GM23248 (cell line): ENCODE data around the gene C3orf62. TPM values are rescaled to one million over a fixed set of nuclear protein-coding genes. Genes with fewer than 3 reads are reported as not detected.
"Not testable (repeated sequence)": the region's sequence is repeated elsewhere in the genome, so short reads cannot be mapped to it uniquely, and the experiment has no call there.

Source experiments
- DNase-seq: peaks from one replicate; pipeline ENCODE4 v3.0.0-alpha.2; 2015
- H2AFZ ChIP-seq: fragments of 200-600 bp; sonication (generic); 2 replicates; pipeline ENCODE4 v1.6.1; 2016; ENCODE audit warnings: antibody characterized with exemption
- H3F3A ChIP-seq: fragments of 200-600 bp; sonication (generic); 2 replicates; pipeline ENCODE4 v1.6.1; 2016; ENCODE audit warnings: mild to moderate bottlenecking, antibody characterized with exemption, mixed run types; ENCODE audit not compliant: insufficient read depth
- H3K27ac ChIP-seq: fragments of 200-600 bp; sonication (generic); 2 replicates; pipeline ENCODE4 v1.5.1; 2016; ENCODE audit warnings: mild to moderate bottlenecking
- H3K27me3 ChIP-seq: fragments of 200-600 bp; sonication (generic); replicated peaks from 2 replicates; pipeline ENCODE4 v1.6.1; 2016; ENCODE audit warnings: mild to moderate bottlenecking; ENCODE audit not compliant: insufficient read depth
- H3K36me3 ChIP-seq: fragments of 200-600 bp; sonication (generic); 2 replicates; pipeline ENCODE4 v1.6.1; 2016; ENCODE audit warnings: low read depth, mild to moderate bottlenecking
- H3K4me1 ChIP-seq: fragments of 200-600 bp; sonication (generic); 2 replicates; pipeline ENCODE4 v1.6.1; 2016; ENCODE audit warnings: mild to moderate bottlenecking; ENCODE audit not compliant: insufficient read depth
- H3K4me2 ChIP-seq: fragments of 200-600 bp; sonication (generic); one replicate; pipeline ENCODE4 v1.6.1; 2016; ENCODE audit warnings: mild to moderate bottlenecking; ENCODE audit not compliant: unreplicated experiment
- H3K4me3 ChIP-seq: fragments of 200-600 bp; sonication (generic); 2 replicates; pipeline ENCODE4 v1.5.1; 2016; ENCODE audit warnings: mild to moderate bottlenecking
- H3K79me2 ChIP-seq: fragments of 200-600 bp; sonication (generic); 2 replicates; pipeline ENCODE4 v1.6.1; 2016; ENCODE audit warnings: mild to moderate bottlenecking; ENCODE audit not compliant: insufficient read depth
- H3K9ac ChIP-seq: fragments of 200-600 bp; sonication (generic); 2 replicates; pipeline ENCODE4 v1.6.1; 2016; ENCODE audit warnings: mild to moderate bottlenecking
- H3K9me2 ChIP-seq: fragments of 200-600 bp; sonication (generic); 2 replicates; pipeline ENCODE4 v1.6.1; 2016; ENCODE audit warnings: mixed run types, mild to moderate bottlenecking, moderate library complexity; ENCODE audit not compliant: insufficient read depth
- H3K9me3 ChIP-seq: fragments of 200-600 bp; sonication (generic); one replicate; pipeline ENCODE4 v1.6.1; 2017; ENCODE audit warnings: low read depth
- H4K20me1 ChIP-seq: fragments of 200-600 bp; sonication (generic); 2 replicates; pipeline ENCODE4 v1.6.0; 2016; ENCODE audit not compliant: insufficient read depth
- EZH2 ChIP-seq: fragments of 200-600 bp; sonication (generic); IDR thresholded peaks from 2 replicates; pipeline ENCODE4 v1.6.1; 2018; ENCODE audit warnings: antibody characterized with exemption, mild to moderate bottlenecking; ENCODE audit not compliant: insufficient read depth, poor library complexity, severe bottlenecking
- EZH2phosphoT487 ChIP-seq: fragments of 200-600 bp; sonication (generic); IDR thresholded peaks from 2 replicates; pipeline ENCODE4 v1.6.1; 2018; ENCODE audit warnings: antibody characterized with exemption, moderate library complexity, mild to moderate bottlenecking, low read depth; ENCODE audit not compliant: insufficient read depth
- WGBS, 2 experiments: methylation state at CpG; one replicate each; pipeline ENCODE4 v1.1.6; 2015 to 2017; ENCODE audit warnings: low lambda C conversion rate in 2 of 2, low coverage in 1 of 2; ENCODE audit errors: missing lambda C conversion rate in 2 of 2; 5-methylcytosine and 5-hydroxymethylcytosine counted together
- in situ Hi-C: fragments of 300-500 bp; cut with MboI; formaldehyde crosslinking; loops from 2 replicates; pipeline ENCODE4 v1.15.0; 2020
- polyA plus RNA-seq: library from polyadenylated mRNA; unstranded; fragments of >200 nt; fragmentation: Nextera tagmentation; extraction: Ambion mirVana; gene quantifications from 2 replicates; pipeline ENCODE4 v1.2.1, GENCODE V29; 2016
- total RNA-seq: library from RNA; depleted of rRNA; stranded (reverse); fragments of >200 nt; shearing (Covaris generic); gene quantifications from 2 replicates; pipeline ENCODE4 v1.2.3, GENCODE V29; 2014

C3orf62 gene
- total and polyA plus RNA-seq, 2 experiments from 2014 or later = 1.5 to 2.9 TPM

GRCh38 chr3:49237344-49237743 is 39.7 kb downstream of the C3orf62 start:
- no peak overlapping the region for H3K4me2 ChIP-seq
- in situ Hi-C loops = no loop called here
- H2AFZ ChIP-seq = no peak overlapping the region
- H3K9ac ChIP-seq = no peak overlapping the region
- H3K27ac ChIP-seq = no peak overlapping the region
- TF ChIP-seq EZH2phosphoT487 (no peak), EZH2 (no peak)
- no peaks in the 10 kb centered on the region for H3K9me3 ChIP-seq
- H3K79me2 ChIP-seq = no peaks in the 10 kb centered on the region
- no peaks in the 10 kb centered on the region for H3K9me2 ChIP-seq
- no peaks in the 10 kb centered on the region for H4K20me1 ChIP-seq
- H3K36me3 ChIP-seq = no peaks in the 10 kb centered on the region
- no peak overlapping the region for H3K4me3 ChIP-seq
- H3K27me3 ChIP-seq = no peaks in the 10 kb centered on the region
- H3F3A ChIP-seq = no peaks in the 10 kb centered on the region
- 84 to 86% methylated on average over 3 of the region's 3 CpGs for whole genome bisulfite sequencing, 2 experiments
- DNase-seq = no peak
- H3K4me1 ChIP-seq = no peaks in the 10 kb centered on the region

DNA sequence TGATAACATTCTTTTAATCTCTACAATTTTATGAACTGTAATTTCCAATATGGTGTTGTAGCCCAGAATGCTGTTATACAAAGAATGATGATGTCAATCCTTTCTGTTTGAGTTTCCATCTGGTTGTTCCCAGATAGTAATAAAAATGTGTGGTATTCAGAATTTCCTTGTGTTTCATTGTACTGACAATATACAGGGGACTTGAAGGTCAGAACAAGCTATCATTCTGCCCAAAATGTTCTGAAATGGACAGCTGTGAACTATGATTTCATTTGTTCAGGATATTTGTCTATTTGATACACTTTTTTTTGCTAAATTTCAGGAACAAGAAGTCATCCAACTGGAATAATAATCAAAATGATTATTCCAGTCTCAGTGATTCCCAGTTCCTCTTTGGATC is 40.8 kb downstream of the C3orf62 start:
- Histone ChIP-seq H3K36me3 (no peaks in the 10 kb centered on the region), H3K27me3 (no peaks in the 10 kb centered on the region), H3K79me2 (no peaks in the 10 kb centered on the region), H3K9ac (no peak overlapping the region), H3F3A (no peaks in the 10 kb centered on the region), H3K4me1 (no peaks in the 10 kb centered on the region), H4K20me1 (no peaks in the 10 kb centered on the region), H3K4me3 (no peak overlapping the region), H3K9me2 (no peaks in the 10 kb centered on the region), H3K4me2 (no peak overlapping the region), H3K9me3 (no peaks in the 10 kb centered on the region), H3K27ac (no peak overlapping the region), H2AFZ (no peak overlapping the region)
- in situ Hi-C loops = no loop called here
- no peak for TF ChIP-seq EZH2
- no peak for TF ChIP-seq EZH2phosphoT487
- no peak for DNase-seq

DNA sequence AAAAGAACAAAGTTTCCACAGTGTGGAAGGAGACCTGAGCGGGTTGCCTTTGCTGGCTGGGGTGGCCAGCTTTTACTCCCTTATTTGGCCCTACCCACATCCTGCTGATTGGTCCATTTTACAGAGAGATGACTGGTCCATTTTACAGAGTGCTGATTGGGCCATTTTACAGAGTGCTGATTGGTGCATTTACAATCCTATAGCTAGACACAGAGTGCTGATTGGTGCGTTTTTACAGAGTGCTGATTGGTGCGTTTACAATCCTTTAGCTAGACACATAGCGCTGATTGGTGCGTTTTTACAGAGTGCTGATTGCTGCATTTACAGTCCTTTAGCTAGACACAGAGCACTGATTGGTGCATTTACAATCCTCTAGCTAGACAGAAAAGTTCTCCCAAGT is 48.2 kb downstream of the C3orf62 start:
- H3K4me3 ChIP-seq, H3K9me2 ChIP-seq, H3F3A ChIP-seq, H3K9ac ChIP-seq, DNase-seq, H3K9me3 ChIP-seq, H2AFZ ChIP-seq, in situ Hi-C loops, H3K79me2 ChIP-seq, H3K4me2 ChIP-seq, H3K27ac ChIP-seq, H3K36me3 ChIP-seq, H3K4me1 ChIP-seq, H4K20me1 ChIP-seq, H3K27me3 ChIP-seq: not testable (repeated sequence)
- 81 to 89% methylated on average over 5 of the region's 5 CpGs for WGBS, 2 experiments

DNA sequence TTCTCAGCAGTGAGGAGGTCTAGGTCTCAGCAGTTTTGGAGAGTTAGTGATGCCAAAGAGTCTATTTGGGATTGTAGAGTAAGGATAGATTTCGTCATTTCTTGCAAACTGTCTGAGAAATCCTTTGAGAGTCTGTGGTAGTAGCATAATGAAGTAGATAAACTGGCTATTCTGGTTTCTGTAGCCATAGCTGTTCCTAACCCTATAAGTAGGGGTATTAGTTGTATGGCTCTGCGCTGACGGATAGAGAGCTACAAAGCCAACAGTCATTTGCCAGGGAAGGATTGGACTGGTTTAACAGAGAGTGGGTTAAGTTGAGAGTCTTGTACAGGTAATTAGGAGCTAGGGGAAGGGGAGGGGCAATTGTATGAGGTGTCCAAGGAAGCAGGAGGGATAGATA is 55.0 kb downstream of the C3orf62 start:
- TF ChIP-seq EZH2phosphoT487 (no peak), EZH2 (no peak)
- Histone ChIP-seq H3F3A (peaks cover 8% of the 10 kb centered on the region), H3K4me2 (no peak overlapping the region), H3K9ac (no peak overlapping the region), H2AFZ (no peak overlapping the region), H3K27me3 (no peaks in the 10 kb centered on the region), H3K4me1 (no peaks in the 10 kb centered on the region), H3K79me2 (no peaks in the 10 kb centered on the region; the same call in 1 of the 2 replicates), H3K9me2 (no peaks in the 10 kb centered on the region), H3K36me3 (no peaks in the 10 kb centered on the region), H4K20me1 (no peaks in the 10 kb centered on the region), H3K9me3 (no peaks in the 10 kb centered on the region), H3K27ac (no peak overlapping the region), H3K4me3 (no peak overlapping the region)
- WGBS, 2 experiments = 86 to 95% methylated on average over 3 of the region's 3 CpGs
- DNase-seq = no peak
- in situ Hi-C loops = no loop called here

DNA sequence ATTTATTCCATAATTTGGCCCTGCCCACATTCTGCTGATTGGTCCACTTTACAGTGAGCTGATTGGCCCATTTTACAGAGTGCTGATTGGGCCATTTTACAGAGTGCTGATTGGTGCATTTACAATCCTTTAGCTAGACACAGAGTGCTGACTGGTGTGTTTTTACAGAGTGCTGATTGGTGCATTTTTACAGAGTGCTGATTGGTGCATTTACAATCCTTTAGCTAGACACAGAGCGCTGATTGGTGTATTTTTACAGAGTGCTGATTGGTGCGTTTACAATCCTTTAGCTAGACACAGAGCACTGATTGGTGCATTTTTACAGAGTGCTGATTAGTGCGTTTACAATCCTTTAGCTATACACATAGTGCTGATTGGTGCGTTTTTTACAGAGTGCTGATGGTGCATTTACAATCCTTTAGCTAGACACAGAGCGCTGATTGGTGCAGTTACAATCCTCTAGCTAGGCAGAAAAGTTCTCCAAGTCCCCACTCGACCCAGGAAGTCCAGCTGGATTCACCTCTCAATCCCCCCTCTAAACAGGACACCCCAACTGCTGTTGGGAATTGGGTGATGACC is 56.0 kb downstream of the C3orf62 start:
- 72 to 81% methylated on average over 6 of the region's 6 CpGs for WGBS, 2 experiments
- DNase-seq, in situ Hi-C loops, H3K9me2 ChIP-seq, H3K27me3 ChIP-seq, H3K4me1 ChIP-seq, H3K9ac ChIP-seq, H3K4me3 ChIP-seq, H4K20me1 ChIP-seq, H3K4me2 ChIP-seq, H3K9me3 ChIP-seq, H3K27ac ChIP-seq, H3F3A ChIP-seq, H3K79me2 ChIP-seq, H2AFZ ChIP-seq, H3K36me3 ChIP-seq: not testable (repeated sequence)
